ENCODE data around the gene TREH.
"Not testable (repeated sequence)": the region's sequence is repeated elsewhere in the genome, so short reads cannot be mapped to it uniquely, and the experiment has no call there.

DNA sequence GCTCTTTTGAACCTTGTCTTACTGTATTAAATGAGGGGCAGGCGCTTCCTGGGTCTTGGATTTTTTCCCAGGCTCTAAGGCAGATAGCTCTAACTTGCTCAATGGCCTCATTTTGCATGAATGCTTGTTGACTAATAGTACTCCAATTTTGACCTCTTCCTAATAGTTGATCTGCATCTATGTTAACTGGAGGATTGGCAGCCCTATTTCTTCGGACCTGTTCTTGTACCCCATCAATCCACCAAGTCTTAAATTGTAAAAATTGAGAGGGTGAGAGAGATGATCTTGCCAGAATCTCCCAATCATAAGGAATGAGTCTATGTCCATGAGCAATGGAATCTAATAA lies 48.2 kb upstream of the TREH start:
- TF ChIP-seq, protein P1, sequence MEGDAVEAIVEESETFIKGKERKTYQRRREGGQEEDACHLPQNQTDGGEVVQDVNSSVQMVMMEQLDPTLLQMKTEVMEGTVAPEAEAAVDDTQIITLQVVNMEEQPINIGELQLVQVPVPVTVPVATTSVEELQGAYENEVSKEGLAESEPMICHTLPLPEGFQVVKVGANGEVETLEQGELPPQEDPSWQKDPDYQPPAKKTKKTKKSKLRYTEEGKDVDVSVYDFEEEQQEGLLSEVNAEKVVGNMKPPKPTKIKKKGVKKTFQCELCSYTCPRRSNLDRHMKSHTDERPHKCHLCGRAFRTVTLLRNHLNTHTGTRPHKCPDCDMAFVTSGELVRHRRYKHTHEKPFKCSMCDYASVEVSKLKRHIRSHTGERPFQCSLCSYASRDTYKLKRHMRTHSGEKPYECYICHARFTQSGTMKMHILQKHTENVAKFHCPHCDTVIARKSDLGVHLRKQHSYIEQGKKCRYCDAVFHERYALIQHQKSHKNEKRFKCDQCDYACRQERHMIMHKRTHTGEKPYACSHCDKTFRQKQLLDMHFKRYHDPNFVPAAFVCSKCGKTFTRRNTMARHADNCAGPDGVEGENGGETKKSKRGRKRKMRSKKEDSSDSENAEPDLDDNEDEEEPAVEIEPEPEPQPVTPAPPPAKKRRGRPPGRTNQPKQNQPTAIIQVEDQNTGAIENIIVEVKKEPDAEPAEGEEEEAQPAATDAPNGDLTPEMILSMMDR (IDR thresholded peaks at IDR 0.05): not testable (repeated sequence)
- TF ChIP-seq POLR2A (IDR thresholded peaks at IDR 0.05): not testable (repeated sequence)
